ENCODE measurements around the gene AFDN. TPM values are rescaled to one million over a fixed set of nuclear protein-coding genes. Genes with fewer than 3 reads are reported as not detected.

Gene AFDN
- total and polyA plus RNA-seq, 2 donors, result 15.3 to 16.7 TPM

GRCh38 chr6:167979436-167980139, 152.9 kb downstream of the AFDN start:
- 96% methylated on average over 12 of the region's 12 CpGs for WGBS
- no peaks in the 10 kb centered on the region for H3K36me3 ChIP-seq (ENCODE audit: control insufficient read depth in 2 of 2, insufficient read depth in 2 of 2, low read length in 1 of 2)

GRCh38 chr6:167980911-167981580, 154.3 kb downstream of the AFDN start:
- H3K36me3 ChIP-seq (ENCODE audit: control insufficient read depth in 2 of 2, insufficient read depth in 2 of 2, low read length in 1 of 2), result no peaks in the 10 kb centered on the region
- no peaks in the 10 kb centered on the region for H3K27me3 ChIP-seq (ENCODE audit: control insufficient read depth in 2 of 2, insufficient read depth in 1 of 2, low read length in 1 of 2)
- H3K4me3 ChIP-seq (ENCODE audit: low read length in 2 of 2), result no peak overlapping the region
- 93% methylated on average over 3 of the region's 3 CpGs for WGBS
- DNase-seq (ENCODE audit: low read depth in 6 of 9, low spot score in 9 of 9), result no peak
- peaks cover 0 to 13% of the 10 kb centered on the region in 2 donors for H3K9me3 ChIP-seq (ENCODE audit: control insufficient read depth in 2 of 2, insufficient read depth in 1 of 2, low read length in 1 of 2)
- H3K27ac ChIP-seq (ENCODE audit: low read depth in 1 of 2, low read length in 1 of 2), result no peak overlapping the region
- H3K4me1 ChIP-seq (ENCODE audit: control insufficient read depth in 2 of 2, insufficient read depth in 2 of 2, low read length in 2 of 2), result no peaks in the 10 kb centered on the region

More at GRCh38 chr6:167979436-167980139, 152.9 kb downstream of the AFDN start:
- no peaks in the 10 kb centered on the region for H3K27me3 ChIP-seq (ENCODE audit: control insufficient read depth in 2 of 2, insufficient read depth in 1 of 2, low read length in 1 of 2)
- no peaks in the 10 kb centered on the region for H3K4me1 ChIP-seq (ENCODE audit: control insufficient read depth in 2 of 2, insufficient read depth in 2 of 2, low read length in 2 of 2)
- no peak overlapping the region for H3K4me3 ChIP-seq (ENCODE audit: low read length in 2 of 2)
- peaks cover 0 to 7% of the 10 kb centered on the region in 2 donors for H3K9me3 ChIP-seq (ENCODE audit: control insufficient read depth in 2 of 2, insufficient read depth in 1 of 2, low read length in 1 of 2)
- H3K27ac ChIP-seq (ENCODE audit: low read depth in 1 of 2, low read length in 1 of 2), result no peak overlapping the region
- DNase-seq (ENCODE audit: low read depth in 6 of 9, low spot score in 9 of 9), result no peak

- Histone ChIP-seq H3K36me3 (ENCODE audit: control insufficient read depth in 2 of 2, insufficient read depth in 2 of 2, low read length in 1 of 2) (no peaks in the 10 kb centered on the region), H3K9me3 (ENCODE audit: control insufficient read depth in 2 of 2, insufficient read depth in 1 of 2, low read length in 1 of 2) (peaks cover 0 to 18% of the 10 kb centered on the region in 2 donors), H3K27ac (ENCODE audit: low read depth in 1 of 2, low read length in 1 of 2) (no peak overlapping the region), H3K4me3 (ENCODE audit: low read length in 2 of 2) (no peak overlapping the region), H3K27me3 (ENCODE audit: control insufficient read depth in 2 of 2, insufficient read depth in 1 of 2, low read length in 1 of 2) (no peaks in the 10 kb centered on the region), H3K4me1 (ENCODE audit: control insufficient read depth in 2 of 2, insufficient read depth in 2 of 2, low read length in 2 of 2) (no peaks in the 10 kb centered on the region)
- 94% methylated on average over 7 of the region's 7 CpGs for WGBS
- no peak for DNase-seq (ENCODE audit: low read depth in 6 of 9, low spot score in 9 of 9)
Measured at GRCh38 chr6:167981916-167982462, 155.3 kb downstream of the AFDN start.

- Histone ChIP-seq H3K4me1 (ENCODE audit: control insufficient read depth in 2 of 2, insufficient read depth in 2 of 2, low read length in 2 of 2) (no peaks in the 10 kb centered on the region), H3K27me3 (ENCODE audit: control insufficient read depth in 2 of 2, insufficient read depth in 1 of 2, low read length in 1 of 2) (no peaks in the 10 kb centered on the region), H3K36me3 (ENCODE audit: control insufficient read depth in 2 of 2, insufficient read depth in 2 of 2, low read length in 1 of 2) (no peaks in the 10 kb centered on the region), H3K4me3 (ENCODE audit: low read length in 2 of 2) (no peak overlapping the region), H3K27ac (ENCODE audit: low read depth in 1 of 2, low read length in 1 of 2) (no peak overlapping the region), H3K9me3 (ENCODE audit: control insufficient read depth in 2 of 2, insufficient read depth in 1 of 2, low read length in 1 of 2) (peaks cover 0 to 32% of the 10 kb centered on the region in 2 donors)
- 96% methylated on average over 11 of the region's 11 CpGs for WGBS
- DNase-seq (ENCODE audit: low read depth in 6 of 9, low spot score in 9 of 9), result no peak
Measured at GRCh38 chr6:167984144-167984719, 157.5 kb downstream of the AFDN start.

GRCh38 chr6:167984876-167985604, 158.3 kb downstream of the AFDN start:
- no peaks in the 10 kb centered on the region for H3K27me3 ChIP-seq (ENCODE audit: control insufficient read depth in 2 of 2, insufficient read depth in 1 of 2, low read length in 1 of 2)
- DNase-seq (ENCODE audit: low read depth in 6 of 9, low spot score in 9 of 9), result no peak
- peaks cover 1 to 40% of the 10 kb centered on the region in 2 donors for H3K9me3 ChIP-seq (ENCODE audit: control insufficient read depth in 2 of 2, insufficient read depth in 1 of 2, low read length in 1 of 2)
- no peak overlapping the region for H3K4me3 ChIP-seq (ENCODE audit: low read length in 2 of 2)
- H3K36me3 ChIP-seq (ENCODE audit: control insufficient read depth in 2 of 2, insufficient read depth in 2 of 2, low read length in 1 of 2), result no peaks in the 10 kb centered on the region
- no peak overlapping the region for H3K27ac ChIP-seq (ENCODE audit: low read depth in 1 of 2, low read length in 1 of 2)
- WGBS, result 97% methylated on average over 13 of the region's 13 CpGs
- H3K4me1 ChIP-seq (ENCODE audit: control insufficient read depth in 2 of 2, insufficient read depth in 2 of 2, low read length in 2 of 2), result no peaks in the 10 kb centered on the region

- Histone ChIP-seq H3K4me1 (ENCODE audit: control insufficient read depth in 2 of 2, insufficient read depth in 2 of 2, low read length in 2 of 2) (no peaks in the 10 kb centered on the region), H3K36me3 (ENCODE audit: control insufficient read depth in 2 of 2, insufficient read depth in 2 of 2, low read length in 1 of 2) (no peaks in the 10 kb centered on the region), H3K9me3 (ENCODE audit: control insufficient read depth in 2 of 2, insufficient read depth in 1 of 2, low read length in 1 of 2) (peaks cover 5 to 48% of the 10 kb centered on the region in 2 donors), H3K27ac (ENCODE audit: low read depth in 1 of 2, low read length in 1 of 2) (no peak overlapping the region), H3K27me3 (ENCODE audit: control insufficient read depth in 2 of 2, insufficient read depth in 1 of 2, low read length in 1 of 2) (no peaks in the 10 kb centered on the region), H3K4me3 (ENCODE audit: low read length in 2 of 2) (no peak overlapping the region)
- 98% methylated on average over 39 of the region's 39 CpGs for WGBS
- no peak for DNase-seq (ENCODE audit: low read depth in 6 of 9, low spot score in 9 of 9)
Measured at GRCh38 chr6:167985911-167986595, 159.3 kb downstream of the AFDN start.

GRCh38 chr6:167987396-167988153, 160.9 kb downstream of the AFDN start:
- no peaks in the 10 kb centered on the region for H3K36me3 ChIP-seq (ENCODE audit: control insufficient read depth in 2 of 2, insufficient read depth in 2 of 2, low read length in 1 of 2)
- DNase-seq (ENCODE audit: low read depth in 6 of 9, low spot score in 9 of 9), result no peak
- WGBS, result 95% methylated on average over 35 of the region's 35 CpGs
- no peak overlapping the region for H3K27ac ChIP-seq (ENCODE audit: low read depth in 1 of 2, low read length in 1 of 2)
- H3K4me3 ChIP-seq (ENCODE audit: low read length in 2 of 2), result no peak overlapping the region
- H3K9me3 ChIP-seq (ENCODE audit: control insufficient read depth in 2 of 2, insufficient read depth in 1 of 2, low read length in 1 of 2), result peaks cover 5 to 48% of the 10 kb centered on the region in 2 donors
- H3K4me1 ChIP-seq (ENCODE audit: control insufficient read depth in 2 of 2, insufficient read depth in 2 of 2, low read length in 2 of 2), result no peaks in the 10 kb centered on the region
- H3K27me3 ChIP-seq (ENCODE audit: control insufficient read depth in 2 of 2, insufficient read depth in 1 of 2, low read length in 1 of 2), result no peaks in the 10 kb centered on the region

- H3K9me3 ChIP-seq (ENCODE audit: control insufficient read depth in 2 of 2, insufficient read depth in 1 of 2, low read length in 1 of 2), result peaks cover 5 to 48% of the 10 kb centered on the region in 2 donors
- no peak overlapping the region for H3K27ac ChIP-seq (ENCODE audit: low read depth in 1 of 2, low read length in 1 of 2)
- no peak overlapping the region for H3K4me3 ChIP-seq (ENCODE audit: low read length in 2 of 2)
- peaks cover 0 to 1% of the 10 kb centered on the region in 2 donors for H3K4me1 ChIP-seq (ENCODE audit: control insufficient read depth in 2 of 2, insufficient read depth in 2 of 2, low read length in 2 of 2)
- H3K27me3 ChIP-seq (ENCODE audit: control insufficient read depth in 2 of 2, insufficient read depth in 1 of 2, low read length in 1 of 2), result no peaks in the 10 kb centered on the region
- H3K36me3 ChIP-seq (ENCODE audit: control insufficient read depth in 2 of 2, insufficient read depth in 2 of 2, low read length in 1 of 2), result no peaks in the 10 kb centered on the region
- no peak for DNase-seq (ENCODE audit: low read depth in 6 of 9, low spot score in 9 of 9)
- WGBS, result 93% methylated on average over 5 of the region's 5 CpGs
Measured at GRCh38 chr6:167988154-167988495, 161.4 kb downstream of the AFDN start.

All from thymus (tissue), 11 donors.